DOHH2 (cell line): ENCODE measurements around the gene ITPRIP.

Experiments used
- H3F3A ChIP-seq: fragments of 200-600 bp; sonication (generic), shearing (Covaris generic); 2 replicates; pipeline ENCODE4 v1.6.0; 2016; ENCODE audit warnings: antibody characterized with exemption, mild to moderate bottlenecking; ENCODE audit not compliant: control insufficient read depth, insufficient read depth
- H3K27ac ChIP-seq: fragments of 200-600 bp; sonication (generic); 2 replicates; pipeline ENCODE4 v1.5.1; 2014; ENCODE audit warnings: low read depth, mild to moderate bottlenecking, low read length, moderate library complexity
- H3K27me3 ChIP-seq: fragments of 200-600 bp; sonication (generic); 2 replicates; pipeline ENCODE4 v1.6.1; 2014; ENCODE audit warnings: mild to moderate bottlenecking, low read length, mixed read lengths; ENCODE audit not compliant: control insufficient read depth
- H3K36me3 ChIP-seq: fragments of 200-600 bp; sonication (generic); 2 replicates; pipeline ENCODE4 v1.6.1; 2014; ENCODE audit warnings: mild to moderate bottlenecking, low read length, moderate library complexity, mixed read lengths; ENCODE audit not compliant: control insufficient read depth
- H3K4me1 ChIP-seq: fragments of 200-600 bp; sonication (generic); 2 replicates; pipeline ENCODE4 v1.6.1; 2014; ENCODE audit warnings: mild to moderate bottlenecking, low read length, mixed read lengths; ENCODE audit not compliant: control insufficient read depth
- H3K4me2 ChIP-seq: fragments of 200-600 bp; sonication (generic); 2 replicates; pipeline ENCODE4 v1.6.0; 2014; ENCODE audit warnings: mild to moderate bottlenecking, low read length, moderate library complexity
- H3K4me3 ChIP-seq: fragments of 200-600 bp; sonication (generic); 2 replicates; pipeline ENCODE4 v1.5.1; 2014; ENCODE audit warnings: mild to moderate bottlenecking, low read length, mixed read lengths
- H3K79me2 ChIP-seq: fragments of 200-600 bp; sonication (generic); 2 replicates; pipeline ENCODE4 v1.6.1; 2014; ENCODE audit warnings: mild to moderate bottlenecking, low read length, mixed read lengths; ENCODE audit not compliant: control insufficient read depth
- H3K9me2 ChIP-seq: fragments of 200-600 bp; sonication (generic); replicated peaks from 2 replicates; pipeline ENCODE4 v1.6.1; 2014; ENCODE audit warnings: mild to moderate bottlenecking, low read length, mixed read lengths; ENCODE audit not compliant: control insufficient read depth
- H3K9me3 ChIP-seq: fragments of 200-600 bp; sonication (generic); 2 replicates; pipeline ENCODE4 v1.6.1; 2014; ENCODE audit warnings: antibody characterized with exemption, low read length, mixed read lengths; ENCODE audit not compliant: control insufficient read depth, insufficient read depth
- H4K20me1 ChIP-seq: fragments of 200-600 bp; sonication (generic); 2 replicates; pipeline ENCODE4 v1.6.0; 2014; ENCODE audit warnings: low read depth, mild to moderate bottlenecking, antibody characterized with exemption, low read length, moderate library complexity; ENCODE audit not compliant: control insufficient read depth, insufficient read depth
- CTCF ChIP-seq: fragments of 200-600 bp; sonication (generic); IDR thresholded peaks from one replicate; pipeline ENCODE4 v1.5.1; 2014; ENCODE audit warnings: antibody characterized with exemption, mild to moderate bottlenecking, low read depth, low read length; ENCODE audit not compliant: poor library complexity, severe bottlenecking
- EZH2phosphoT487 ChIP-seq: fragments of 200-600 bp; sonication (generic); IDR thresholded peaks from 2 replicates; pipeline ENCODE4 v1.6.1; 2017; ENCODE audit warnings: borderline replicate concordance, mild to moderate bottlenecking, antibody characterized with exemption, low read length, moderate library complexity, mixed read lengths

The ITPRIP gene

GRCh38 chr10:104274762-104275721 lies 63.2 kb downstream of the ITPRIP start:
- Histone ChIP-seq H3K9me2 (no peaks in the 10 kb centered on the region), H3K79me2 (no peaks in the 10 kb centered on the region), H3K4me3 (peak overlapping the region; percentile 17; the same call in 1 of the 2 replicates), H3K4me1 (peaks cover 6% of the 10 kb centered on the region), H3K27ac (no peak overlapping the region), H3K27me3 (peaks cover 13% of the 10 kb centered on the region), H3K9me3 (no peaks in the 10 kb centered on the region), H3F3A (peaks cover 5% of the 10 kb centered on the region), H3K4me2 (peak overlapping the region; percentile 45), H4K20me1 (no peaks in the 10 kb centered on the region), H3K36me3 (no peaks in the 10 kb centered on the region)
- TF ChIP-seq EZH2phosphoT487 (no peak), CTCF (peak; percentile 81)

- H3K9me2 ChIP-seq: no peaks in the 10 kb centered on the region
- H3K79me2 ChIP-seq: no peaks in the 10 kb centered on the region
- no peak for TF ChIP-seq CTCF
- TF ChIP-seq EZH2phosphoT487: no peak
- peaks cover 13% of the 10 kb centered on the region for H3K27me3 ChIP-seq
- H3F3A ChIP-seq: peaks cover 5% of the 10 kb centered on the region
- H4K20me1 ChIP-seq: no peaks in the 10 kb centered on the region
- no peak overlapping the region for H3K4me3 ChIP-seq
- peaks cover 10% of the 10 kb centered on the region for H3K4me1 ChIP-seq
- H3K36me3 ChIP-seq: no peaks in the 10 kb centered on the region
- H3K9me3 ChIP-seq: no peaks in the 10 kb centered on the region
- no peak overlapping the region for H3K27ac ChIP-seq
- peak overlapping the region; percentile 45 for H3K4me2 ChIP-seq
Measured at GRCh38 chr10:104273899-104274575, 64.2 kb downstream of the ITPRIP start.

GRCh38 chr10:104273286-104273685 lies 65.0 kb downstream of the ITPRIP start:
- Histone ChIP-seq H3K79me2 (peaks cover 4% of the 10 kb centered on the region), H3K27ac (no peak overlapping the region), H4K20me1 (no peaks in the 10 kb centered on the region), H3K4me3 (no peak overlapping the region), H3K9me2 (no peaks in the 10 kb centered on the region), H3K9me3 (no peaks in the 10 kb centered on the region), H3K36me3 (peaks cover 4% of the 10 kb centered on the region), H3K4me1 (peaks cover 10% of the 10 kb centered on the region), H3K4me2 (no peak overlapping the region), H3F3A (peaks cover 5% of the 10 kb centered on the region), H3K27me3 (peaks cover 13% of the 10 kb centered on the region)
- TF ChIP-seq EZH2phosphoT487 (no peak), CTCF (no peak)
